Limb (tissue), 2 donors: ENCODE measurements around the gene SKIC3.

ENCODE experiments used
- DNase-seq, 2 donors: peaks; one replicate each; pipeline ENCODE4 v3.0.0-alpha.2; 2016; ENCODE audit errors: extremely low spot score in 2 of 2

Gene SKIC3

GRCh38 chr5:95554647-95555548, at the start of gene SKIC3, which contains the start of gene ARSK:
Gene SKIC3 (minus strand): TSS chr5:95554977. CDS start chr5:95547150, 7,827 bp downstream.
Gene ARSK (plus strand): TSS chr5:95555101. CDS start chr5:95555279, 178 bp downstream.
- DNase-seq: peak; percentile 93 to 99

GRCh38 chr5:95600557-95600956, 45.8 kb upstream of the SKIC3 start:
- no peak for DNase-seq

- DNase-seq: no peak
Measured at GRCh38 chr5:95599252-95599651, 44.5 kb upstream of the SKIC3 start.

- no peak for DNase-seq
Measured at GRCh38 chr5:95595289-95595931, 40.6 kb upstream of the SKIC3 start.

- DNase-seq: no peak
Measured at GRCh38 chr5:95591490-95591901, 36.7 kb upstream of the SKIC3 start.

- DNase-seq: no peak
Measured at GRCh38 chr5:95590880-95591279, 36.1 kb upstream of the SKIC3 start.

- no peak for DNase-seq
Measured at GRCh38 chr5:95583992-95584391, 29.2 kb upstream of the SKIC3 start.

- DNase-seq: no peak
Measured at GRCh38 chr5:95581576-95581975, 26.8 kb upstream of the SKIC3 start.

GRCh38 chr5:95572016-95572415, 17.2 kb upstream of the SKIC3 start:
- DNase-seq: no peak

GRCh38 chr5:95565280-95565920, 10.6 kb upstream of the SKIC3 start:
- no peak for DNase-seq

GRCh38 chr5:95564450-95564849, 9.7 kb upstream of the SKIC3 start:
- DNase-seq: peak in 1 of 2 donors; percentile 8

- no peak for DNase-seq
Measured at GRCh38 chr5:95563367-95563766, 8.6 kb upstream of the SKIC3 start.

- no peak for DNase-seq
Measured at GRCh38 chr5:95562282-95562681, 7.5 kb upstream of the SKIC3 start.

GRCh38 chr5:95557841-95558240, 3.1 kb upstream of the SKIC3 start:
- no peak for DNase-seq

- DNase-seq: no peak
Measured at GRCh38 chr5:95555553-95555952, 776 bp upstream of the SKIC3 start.

GRCh38 chr5:95554331-95554646, 488 bp downstream of the SKIC3 start:
- no peak for DNase-seq

GRCh38 chr5:95549030-95549429, 5.7 kb downstream of the SKIC3 start:
- DNase-seq: no peak

- DNase-seq: peak in 1 of 2 donors; percentile 2
Measured at GRCh38 chr5:95543017-95543705, 11.6 kb downstream of the SKIC3 start.

- no peak for DNase-seq
Measured at GRCh38 chr5:95537501-95537900, 17.3 kb downstream of the SKIC3 start.

GRCh38 chr5:95533761-95534160, 21.0 kb downstream of the SKIC3 start:
- no peak for DNase-seq

- DNase-seq: no peak
Measured at GRCh38 chr5:95533106-95533505, 21.7 kb downstream of the SKIC3 start.

GRCh38 chr5:95532415-95532814, 22.4 kb downstream of the SKIC3 start:
- DNase-seq: no peak
